Nephron (organoid): ENCODE data around the gene KSR1.

Experiments
- H3K27ac Mint-ChIP-seq, 3 experiments: 2 replicates each; pipeline ENCODE4 v1.8.0; 2020; ENCODE audit warnings: mixed read lengths in 3 of 3, mild to moderate bottlenecking in 2 of 3, moderate library complexity in 1 of 3
- H3K27me3 Mint-ChIP-seq: 2 replicates; pipeline ENCODE4 v1.8.0; 2021; ENCODE audit warnings: low read depth, mild to moderate bottlenecking, moderate library complexity, mixed read lengths
- H3K36me3 Mint-ChIP-seq: 2 replicates; pipeline ENCODE4 v1.8.0; 2020; ENCODE audit warnings: low read depth, mixed read lengths
- H3K4me1 Mint-ChIP-seq: 2 replicates; pipeline ENCODE4 v1.8.0; 2020; ENCODE audit warnings: mixed read lengths
- H3K4me3 Mint-ChIP-seq, 3 experiments: 2 replicates each; pipeline ENCODE4 v1.8.0; 2020; ENCODE audit warnings: mild to moderate bottlenecking in 3 of 3, mixed read lengths in 3 of 3, moderate library complexity in 2 of 3
- H3K9me3 Mint-ChIP-seq: 2 replicates; pipeline ENCODE4 v1.8.0; 2020; ENCODE audit warnings: mixed read lengths
- TF ChIP-seq, protein P1 (sequence below), 3 experiments: fragments of 200-600 bp; sonication (generic); IDR thresholded peaks; one replicate each; pipeline ENCODE4 v1.5.0; 2021; ENCODE audit warnings: antibody characterized with exemption in 3 of 3; ENCODE audit not compliant: unreplicated experiment in 3 of 3

Gene KSR1

DNA sequence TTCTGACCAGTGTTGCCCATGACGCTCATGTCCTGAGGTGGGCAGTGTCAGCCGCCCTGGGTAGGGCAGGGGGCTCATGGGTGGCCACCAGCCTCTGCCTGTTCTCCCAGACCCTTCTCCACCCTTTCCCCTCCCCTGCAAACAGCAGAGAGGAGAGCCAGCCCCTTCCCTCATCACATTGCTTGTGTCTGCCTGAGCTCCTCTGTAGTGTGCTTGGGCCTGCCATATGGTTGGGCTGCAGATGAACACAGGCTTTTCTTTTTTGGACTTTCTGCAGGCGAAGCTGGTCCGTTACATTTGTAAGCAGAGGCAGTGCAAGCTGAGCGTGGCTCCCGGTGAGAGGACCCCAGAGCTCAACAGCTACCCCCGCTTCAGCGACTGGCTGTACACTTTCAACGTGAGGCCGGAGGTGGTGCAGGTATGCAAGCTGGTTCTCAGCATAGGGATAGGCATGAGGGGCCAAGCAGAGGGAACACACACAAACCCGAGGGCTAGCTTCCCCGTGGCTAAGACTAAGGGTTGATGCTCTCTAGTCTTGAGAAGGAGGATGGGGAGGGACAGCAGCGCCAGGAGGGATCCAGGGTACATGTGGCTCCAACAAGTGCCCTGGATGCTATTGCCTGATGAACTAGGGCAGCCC lies 94.2 kb downstream of the KSR1 start:
- H3K9me3 Mint-ChIP-seq, result no peaks in the 10 kb centered on the region
- peaks cover 42% of the 10 kb centered on the region for H3K4me1 Mint-ChIP-seq
- peak overlapping the region in 2 of 3 experiments; percentile 31 to 38 for H3K27ac Mint-ChIP-seq
- TF ChIP-seq, protein P1, sequence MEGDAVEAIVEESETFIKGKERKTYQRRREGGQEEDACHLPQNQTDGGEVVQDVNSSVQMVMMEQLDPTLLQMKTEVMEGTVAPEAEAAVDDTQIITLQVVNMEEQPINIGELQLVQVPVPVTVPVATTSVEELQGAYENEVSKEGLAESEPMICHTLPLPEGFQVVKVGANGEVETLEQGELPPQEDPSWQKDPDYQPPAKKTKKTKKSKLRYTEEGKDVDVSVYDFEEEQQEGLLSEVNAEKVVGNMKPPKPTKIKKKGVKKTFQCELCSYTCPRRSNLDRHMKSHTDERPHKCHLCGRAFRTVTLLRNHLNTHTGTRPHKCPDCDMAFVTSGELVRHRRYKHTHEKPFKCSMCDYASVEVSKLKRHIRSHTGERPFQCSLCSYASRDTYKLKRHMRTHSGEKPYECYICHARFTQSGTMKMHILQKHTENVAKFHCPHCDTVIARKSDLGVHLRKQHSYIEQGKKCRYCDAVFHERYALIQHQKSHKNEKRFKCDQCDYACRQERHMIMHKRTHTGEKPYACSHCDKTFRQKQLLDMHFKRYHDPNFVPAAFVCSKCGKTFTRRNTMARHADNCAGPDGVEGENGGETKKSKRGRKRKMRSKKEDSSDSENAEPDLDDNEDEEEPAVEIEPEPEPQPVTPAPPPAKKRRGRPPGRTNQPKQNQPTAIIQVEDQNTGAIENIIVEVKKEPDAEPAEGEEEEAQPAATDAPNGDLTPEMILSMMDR (IDR thresholded peaks at IDR 0.05; ENCODE audit: unreplicated experiment in 3 of 3), result no peak
- peaks cover 3% of the 10 kb centered on the region for H3K27me3 Mint-ChIP-seq
- no peak overlapping the region for H3K4me3 Mint-ChIP-seq
- peaks cover 21% of the 10 kb centered on the region for H3K36me3 Mint-ChIP-seq

DNA sequence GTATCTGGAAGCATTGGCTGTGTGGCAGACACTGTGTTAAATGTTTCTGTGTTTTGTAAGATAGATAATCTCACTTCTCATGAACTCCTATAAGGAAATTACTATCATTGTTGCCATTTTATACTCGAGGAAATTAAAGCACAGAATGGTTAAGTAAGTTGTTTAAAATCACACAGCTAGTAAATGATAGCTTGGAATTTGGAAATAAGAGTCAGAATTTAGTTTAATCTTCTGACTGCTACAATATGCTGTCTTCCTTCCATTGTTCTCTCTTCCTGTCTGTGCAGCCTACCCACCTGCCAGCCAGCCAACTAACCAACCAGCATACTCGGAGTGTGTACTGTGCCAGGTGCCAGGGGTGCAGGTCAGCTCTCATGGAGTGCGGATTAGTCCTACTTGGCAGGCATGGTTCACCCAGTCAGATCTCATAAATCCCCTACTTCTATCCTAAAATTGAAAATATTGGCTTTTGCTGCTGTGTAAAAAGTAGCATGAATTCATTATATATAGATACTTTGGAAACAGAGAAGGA lies 94.8 kb downstream of the KSR1 start:
- TF ChIP-seq, protein P1 (IDR thresholded peaks at IDR 0.05; ENCODE audit: unreplicated experiment in 3 of 3), result no peak
- Mint-ChIP-seq H3K27ac (peak overlapping the region in 1 of 3 experiments; percentile 46), H3K4me1 (peaks cover 41% of the 10 kb centered on the region), H3K9me3 (no peaks in the 10 kb centered on the region), H3K36me3 (peaks cover 21% of the 10 kb centered on the region), H3K27me3 (no peaks in the 10 kb centered on the region), H3K4me3 (no peak overlapping the region)

DNA sequence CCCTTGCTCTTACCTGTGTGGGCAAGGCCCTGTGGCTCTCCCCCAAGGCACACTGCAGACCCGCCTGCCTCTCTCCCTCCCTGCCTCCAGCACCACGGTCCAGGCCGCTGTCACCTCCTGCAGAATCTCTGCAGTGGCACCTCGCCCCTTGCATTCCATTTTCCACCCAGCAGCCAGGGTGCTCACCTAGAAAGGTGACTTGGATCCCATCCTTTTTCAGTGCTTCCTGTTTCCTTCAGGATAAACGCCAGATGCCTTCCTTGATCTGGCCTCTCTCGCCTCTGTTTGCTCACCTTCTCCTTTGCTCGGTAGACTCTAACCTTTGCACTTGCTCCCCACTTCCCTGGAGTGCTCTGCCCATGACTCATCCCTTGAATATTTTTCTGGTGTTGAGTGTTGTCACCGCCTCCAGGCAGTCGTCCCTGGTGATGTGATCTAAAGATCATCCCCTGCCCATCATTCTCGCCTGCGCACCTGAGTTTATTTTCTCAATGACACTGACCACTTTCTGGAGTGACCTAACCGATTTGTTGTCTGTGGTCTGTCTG lies 95.5 kb downstream of the KSR1 start:
- Mint-ChIP-seq H3K36me3 (peaks cover 21% of the 10 kb centered on the region), H3K4me1 (peaks cover 37% of the 10 kb centered on the region), H3K4me3 (no peak overlapping the region), H3K27me3 (no peaks in the 10 kb centered on the region), H3K27ac (no peak overlapping the region), H3K9me3 (no peaks in the 10 kb centered on the region)
- TF ChIP-seq, protein P1 (IDR thresholded peaks at IDR 0.05; ENCODE audit: unreplicated experiment in 3 of 3), result no peak

DNA sequence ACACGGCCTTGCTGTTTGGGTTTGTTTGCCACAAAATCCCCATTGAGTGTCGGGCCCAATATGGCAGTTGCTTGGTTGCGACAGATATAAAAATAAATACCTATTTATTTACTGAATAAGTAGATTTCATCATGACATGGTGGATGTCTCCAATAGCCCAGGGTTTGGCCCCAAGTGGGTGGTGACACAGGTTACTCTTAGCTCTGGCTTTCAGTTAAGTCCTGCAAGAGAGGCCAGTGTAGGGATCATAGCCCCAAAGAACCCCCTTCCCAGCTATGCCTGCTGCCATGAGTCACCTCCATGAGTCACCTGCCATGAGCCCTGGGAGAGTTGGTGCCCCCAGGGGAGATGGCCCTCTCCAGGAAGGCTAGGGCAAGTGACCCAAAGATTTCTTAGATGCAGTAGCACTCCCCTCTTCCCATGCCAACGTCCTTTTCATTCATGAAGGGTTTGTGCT lies 96.1 kb downstream of the KSR1 start:
- TF ChIP-seq, protein P1 (IDR thresholded peaks at IDR 0.05; ENCODE audit: unreplicated experiment in 3 of 3), result no peak
- H3K9me3 Mint-ChIP-seq, result no peaks in the 10 kb centered on the region
- H3K27me3 Mint-ChIP-seq, result no peaks in the 10 kb centered on the region
- peaks cover 33% of the 10 kb centered on the region for H3K4me1 Mint-ChIP-seq
- no peak overlapping the region for H3K4me3 Mint-ChIP-seq
- H3K36me3 Mint-ChIP-seq, result peaks cover 21% of the 10 kb centered on the region
- H3K27ac Mint-ChIP-seq, result peak overlapping the region in 1 of 3 experiments; percentile 45

DNA sequence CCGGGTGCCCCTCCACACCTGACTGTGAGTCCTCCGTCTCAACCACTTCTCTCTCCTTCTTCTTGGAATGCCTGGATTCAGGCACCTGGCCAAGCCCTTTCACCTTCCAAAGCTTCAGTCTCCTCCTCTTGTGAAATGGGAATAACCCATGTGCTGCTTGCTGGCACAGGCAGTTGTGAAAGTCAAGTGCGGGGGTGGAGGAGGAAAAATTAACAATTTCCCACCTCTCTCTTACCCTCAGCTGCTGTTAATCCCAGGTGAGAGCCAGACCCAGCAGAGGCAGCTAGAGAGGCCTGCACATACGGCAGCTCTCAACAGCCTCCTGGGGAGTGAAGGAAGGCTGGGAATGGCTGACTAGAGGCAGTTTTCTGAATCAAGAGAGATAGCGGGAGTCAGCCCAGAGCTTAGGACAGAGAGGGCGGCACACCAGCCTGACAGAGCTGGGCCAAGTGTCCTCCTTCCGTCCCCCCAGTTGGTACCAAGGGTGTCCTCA lies 96.8 kb downstream of the KSR1 start:
- TF ChIP-seq, protein P1 (IDR thresholded peaks at IDR 0.05; ENCODE audit: unreplicated experiment in 3 of 3), result no peak
- peaks cover 38% of the 10 kb centered on the region for H3K4me1 Mint-ChIP-seq
- H3K27ac Mint-ChIP-seq, result peak overlapping the region in 2 of 3 experiments; percentile 45 to 66
- peaks cover 21% of the 10 kb centered on the region for H3K36me3 Mint-ChIP-seq
- H3K27me3 Mint-ChIP-seq, result no peaks in the 10 kb centered on the region
- H3K4me3 Mint-ChIP-seq, result no peak overlapping the region
- no peaks in the 10 kb centered on the region for H3K9me3 Mint-ChIP-seq
